ENCODE results near the gene ATP1A2. TPM values are rescaled to one million over a fixed set of nuclear protein-coding genes. Genes with fewer than 3 reads are reported as not detected.

The ATP1A2 gene
- total and polyA plus RNA-seq, 4 donors: 0.09 to 1.5 (median 0.29) TPM

DNA sequence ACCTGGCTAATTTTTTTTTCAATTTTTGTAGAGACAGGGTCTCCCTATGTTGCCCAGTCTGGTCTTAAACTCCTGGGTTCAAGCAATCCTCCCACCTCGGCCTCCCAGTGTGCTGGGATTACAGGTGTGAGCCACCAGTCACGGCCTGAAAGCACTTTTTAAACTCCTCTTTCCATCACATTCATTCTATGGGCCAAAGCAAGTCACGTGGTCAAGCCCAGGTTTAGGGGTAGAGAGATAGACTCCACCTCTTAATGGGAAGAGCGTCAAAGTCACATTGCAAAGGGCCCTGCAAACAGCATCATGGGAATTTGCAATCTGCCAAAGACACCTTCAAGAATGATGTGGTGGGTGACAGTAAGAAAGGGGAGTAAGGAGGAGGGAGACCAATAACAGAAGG, 43.0 kb downstream of the ATP1A2 start (continued):
- TF ChIP-seq CTCF (IDR thresholded peaks at IDR 0.05; ENCODE audit: low read depth, low read length, missing input control) (no peak), YY1 (IDR thresholded peaks at IDR 0.05) (no peak), RAD21 (IDR thresholded peaks at IDR 0.05) (no peak), FOXA1 (IDR thresholded peaks at IDR 0.05) (no peak), HNF4G (IDR thresholded peaks at IDR 0.05) (no peak)
- TF ChIP-seq, protein P1, sequence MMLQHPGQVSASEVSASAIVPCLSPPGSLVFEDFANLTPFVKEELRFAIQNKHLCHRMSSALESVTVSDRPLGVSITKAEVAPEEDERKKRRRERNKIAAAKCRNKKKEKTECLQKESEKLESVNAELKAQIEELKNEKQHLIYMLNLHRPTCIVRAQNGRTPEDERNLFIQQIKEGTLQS (IDR thresholded peaks at IDR 0.05): no peak

DNA sequence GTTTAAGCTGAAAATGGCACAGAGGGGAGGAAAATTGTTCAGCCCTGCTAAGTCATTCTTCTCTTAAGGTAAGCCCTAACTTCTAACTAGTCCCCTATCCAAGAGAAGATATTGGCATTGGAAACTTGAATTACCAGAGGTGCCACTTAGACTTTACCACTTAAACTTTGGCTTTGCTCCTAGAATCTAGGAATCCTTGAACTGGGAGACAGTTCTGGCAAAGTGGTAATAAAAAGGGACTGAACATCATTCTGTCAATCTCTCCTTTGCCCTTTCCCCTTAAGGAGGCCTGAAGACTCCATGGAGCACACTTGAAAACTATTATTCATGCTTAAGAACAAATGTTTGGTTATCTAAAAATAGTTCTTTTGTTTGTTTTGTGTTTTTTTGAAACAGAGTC, 44.3 kb downstream of the ATP1A2 start:
- Histone ChIP-seq H3K9me3 (ENCODE audit: control insufficient read depth in 4 of 4, low read length in 3 of 4) (no peaks in the 10 kb centered on the region), H3K4me3 (ENCODE audit: low read depth in 1 of 3, low read length in 3 of 3) (no peak overlapping the region), H3K4me1 (ENCODE audit: control insufficient read depth in 4 of 4, insufficient read depth in 4 of 4, low read length in 3 of 4) (no peaks in the 10 kb centered on the region), H3K36me3 (ENCODE audit: control insufficient read depth in 4 of 4, insufficient read depth in 3 of 4, low read depth in 1 of 4, low read length in 3 of 4) (no peaks in the 10 kb centered on the region), H3K9ac (ENCODE audit: low read depth in 1 of 2, low read length in 2 of 2) (no peak overlapping the region), H3K27me3 (ENCODE audit: control insufficient read depth in 4 of 4, insufficient read depth in 4 of 4, low read length in 3 of 4) (no peaks in the 10 kb centered on the region), H3K27ac (ENCODE audit: low read depth in 1 of 2, low read length in 2 of 2) (no peak overlapping the region)
- DNase-seq (ENCODE audit: low spot score): no peak
- TF ChIP-seq FOXA2 (IDR thresholded peaks at IDR 0.05): no peak
- TF ChIP-seq, protein P2, sequence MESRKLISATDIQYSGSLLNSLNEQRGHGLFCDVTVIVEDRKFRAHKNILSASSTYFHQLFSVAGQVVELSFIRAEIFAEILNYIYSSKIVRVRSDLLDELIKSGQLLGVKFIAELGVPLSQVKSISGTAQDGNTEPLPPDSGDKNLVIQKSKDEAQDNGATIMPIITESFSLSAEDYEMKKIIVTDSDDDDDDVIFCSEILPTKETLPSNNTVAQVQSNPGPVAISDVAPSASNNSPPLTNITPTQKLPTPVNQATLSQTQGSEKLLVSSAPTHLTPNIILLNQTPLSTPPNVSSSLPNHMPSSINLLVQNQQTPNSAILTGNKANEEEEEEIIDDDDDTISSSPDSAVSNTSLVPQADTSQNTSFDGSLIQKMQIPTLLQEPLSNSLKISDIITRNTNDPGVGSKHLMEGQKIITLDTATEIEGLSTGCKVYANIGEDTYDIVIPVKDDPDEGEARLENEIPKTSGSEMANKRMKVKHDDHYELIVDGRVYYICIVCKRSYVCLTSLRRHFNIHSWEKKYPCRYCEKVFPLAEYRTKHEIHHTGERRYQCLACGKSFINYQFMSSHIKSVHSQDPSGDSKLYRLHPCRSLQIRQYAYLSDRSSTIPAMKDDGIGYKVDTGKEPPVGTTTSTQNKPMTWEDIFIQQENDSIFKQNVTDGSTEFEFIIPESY (IDR thresholded peaks at IDR 0.05): no peak
- TF ChIP-seq RXRA (IDR thresholded peaks at IDR 0.05): no peak
- no peak for TF ChIP-seq HNF4A (conservative IDR thresholded peaks at IDR 0.05)
- TF ChIP-seq TAF1 (conservative IDR thresholded peaks at IDR 0.05): no peak
- no peak for TF ChIP-seq SP1 (IDR thresholded peaks at IDR 0.05)

DNA sequence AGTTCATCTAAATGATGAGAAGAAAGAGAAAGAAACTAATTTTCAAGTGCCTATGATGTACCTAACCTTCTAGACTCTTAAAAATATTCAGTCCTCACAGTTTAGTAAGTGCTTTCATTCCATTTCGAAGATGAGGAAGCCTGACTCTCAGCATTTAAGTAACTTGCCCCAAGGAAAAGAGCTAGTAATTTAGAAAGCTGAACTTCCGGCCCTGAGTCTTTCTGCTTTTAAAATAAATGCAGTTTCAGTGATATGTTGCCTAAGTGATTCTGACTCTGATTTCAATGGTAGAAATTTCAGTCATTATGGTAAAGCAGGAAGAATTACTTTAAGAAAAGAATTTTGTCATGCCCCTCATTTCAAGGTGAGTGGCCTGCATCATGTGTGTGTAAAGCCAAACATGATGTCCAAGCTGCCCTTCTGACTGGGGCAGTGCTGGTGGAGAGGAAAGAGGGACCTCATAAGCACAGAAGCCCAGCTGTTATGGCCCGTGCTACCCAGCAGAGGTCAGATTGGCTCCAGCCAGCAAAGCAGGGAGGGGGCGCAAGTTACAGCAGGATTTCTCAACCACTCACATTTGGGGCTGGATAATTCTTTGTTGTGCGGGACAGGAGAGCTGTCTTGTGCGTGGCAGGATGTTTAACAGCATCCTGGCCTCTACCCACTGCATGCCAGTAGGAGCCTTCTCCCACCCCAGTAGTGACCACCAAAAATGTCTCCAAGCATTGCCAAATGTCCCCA, 46.6 kb downstream of the ATP1A2 start:
- Histone ChIP-seq H3K4me1 (ENCODE audit: control insufficient read depth in 4 of 4, insufficient read depth in 4 of 4, low read length in 3 of 4) (no peaks in the 10 kb centered on the region), H3K4me3 (ENCODE audit: low read depth in 1 of 3, low read length in 3 of 3) (no peak overlapping the region), H3K9me3 (ENCODE audit: control insufficient read depth in 4 of 4, low read length in 3 of 4) (no peaks in the 10 kb centered on the region), H3K27me3 (ENCODE audit: control insufficient read depth in 4 of 4, insufficient read depth in 4 of 4, low read length in 3 of 4) (no peaks in the 10 kb centered on the region), H3K36me3 (ENCODE audit: control insufficient read depth in 4 of 4, insufficient read depth in 3 of 4, low read depth in 1 of 4, low read length in 3 of 4) (no peaks in the 10 kb centered on the region), H3K27ac (ENCODE audit: low read depth in 1 of 2, low read length in 2 of 2) (no peak overlapping the region), H3K9ac (ENCODE audit: low read depth in 1 of 2, low read length in 2 of 2) (no peak overlapping the region)
- DNase-seq (ENCODE audit: low spot score): no peak
- TF ChIP-seq, protein P1 (IDR thresholded peaks at IDR 0.05): no peak
- TF ChIP-seq RAD21 (IDR thresholded peaks at IDR 0.05): peak; percentile 18 to 35
- 75% methylated on average over 6 of the region's 6 CpGs for WGBS
